NB4 (cell line): ENCODE results near the gene SULF2.

Experiments used
- POLR2A ChIP-seq: IDR thresholded peaks from 2 replicates; pipeline ENCODE4 v1.6.1; 2011; ENCODE audit warnings: mild to moderate bottlenecking; ENCODE audit not compliant: insufficient read length; ENCODE audit errors: extremely low read depth
- TF ChIP-seq, protein P1 (sequence below): IDR thresholded peaks from one replicate; pipeline ENCODE4 v1.5.1; 2012; ENCODE audit warnings: low read depth, low read length

DNA sequence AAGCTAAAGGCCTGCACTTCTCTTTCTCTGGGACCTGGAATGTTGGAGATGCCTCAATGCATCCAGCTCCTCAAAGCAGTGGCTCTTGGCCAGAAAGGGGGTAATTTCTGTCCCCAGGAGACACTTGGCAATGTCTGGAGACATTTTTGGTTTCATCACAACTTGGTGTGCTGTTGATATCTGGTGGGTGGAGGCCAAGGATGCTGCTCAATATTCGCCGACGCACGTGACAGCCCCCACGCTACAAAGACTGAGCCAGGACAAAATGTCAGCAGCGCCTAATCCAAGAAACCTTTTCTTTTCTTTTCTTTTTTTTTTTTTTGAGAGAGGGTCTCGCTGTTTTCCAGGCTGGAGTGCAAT is 79.8 kb downstream of the SULF2 start:
- TF ChIP-seq, protein P1, sequence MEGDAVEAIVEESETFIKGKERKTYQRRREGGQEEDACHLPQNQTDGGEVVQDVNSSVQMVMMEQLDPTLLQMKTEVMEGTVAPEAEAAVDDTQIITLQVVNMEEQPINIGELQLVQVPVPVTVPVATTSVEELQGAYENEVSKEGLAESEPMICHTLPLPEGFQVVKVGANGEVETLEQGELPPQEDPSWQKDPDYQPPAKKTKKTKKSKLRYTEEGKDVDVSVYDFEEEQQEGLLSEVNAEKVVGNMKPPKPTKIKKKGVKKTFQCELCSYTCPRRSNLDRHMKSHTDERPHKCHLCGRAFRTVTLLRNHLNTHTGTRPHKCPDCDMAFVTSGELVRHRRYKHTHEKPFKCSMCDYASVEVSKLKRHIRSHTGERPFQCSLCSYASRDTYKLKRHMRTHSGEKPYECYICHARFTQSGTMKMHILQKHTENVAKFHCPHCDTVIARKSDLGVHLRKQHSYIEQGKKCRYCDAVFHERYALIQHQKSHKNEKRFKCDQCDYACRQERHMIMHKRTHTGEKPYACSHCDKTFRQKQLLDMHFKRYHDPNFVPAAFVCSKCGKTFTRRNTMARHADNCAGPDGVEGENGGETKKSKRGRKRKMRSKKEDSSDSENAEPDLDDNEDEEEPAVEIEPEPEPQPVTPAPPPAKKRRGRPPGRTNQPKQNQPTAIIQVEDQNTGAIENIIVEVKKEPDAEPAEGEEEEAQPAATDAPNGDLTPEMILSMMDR = no peak
- no peak for TF ChIP-seq POLR2A
